HCT116 (cell line): ENCODE data around the gene RPTOR. TPM values are rescaled to one million over a fixed set of nuclear protein-coding genes. Genes with fewer than 3 reads are reported as not detected.

ENCODE experiments used
- ATAC-seq: fragments of 200-7000 bp; cut with Tn5 transposase; 2 replicates; pipeline ENCODE4 v1.9.1; 2020; ENCODE audit warnings: mild to moderate bottlenecking, moderate library complexity
- BruUV-seq: library from RNA; stranded (reverse); fragments of 400-500 nt; replicated peaks from 2 replicates; lab custom pipeline; 2021; lab: Mats Ljungman, UMichigan
- CTCF ChIA-PET: fragments of 300-600 bp; sonication (Branson Sonifier 250); formaldehyde crosslinking; loops from one replicate; lab custom pipeline; 2021; ENCODE audit warnings: antibody characterized with exemption; lab: Charles Lee
- POLR2A ChIA-PET: fragments of 300-600, 350-600 bp; sonication (Branson Sonifier 250); formaldehyde crosslinking; loops from one replicate; lab custom pipeline; 2021; ENCODE audit warnings: antibody characterized with exemption; lab: Charles Lee
- RAD21 ChIA-PET, 2 experiments: fragments of 300-600 bp; sonication (Branson Sonifier 250); formaldehyde crosslinking; loops; one replicate each; lab custom pipeline; 2023; ENCODE audit warnings: low total read pairs in 2 of 2; ENCODE audit not compliant: uncharacterized antibody in 2 of 2, unreplicated experiment in 2 of 2, low non-redundant PET in 1 of 2; lab: Charles Lee
- DNase-seq: peaks from one replicate; pipeline ENCODE4 v3.0.0-alpha.2; 2010; ENCODE audit warnings: low read depth, low spot score
- H2AFZ ChIP-seq: fragments of 200-600 bp; shearing (Covaris generic), sonication (generic); 2 replicates; pipeline ENCODE4 v1.6.1; 2017; ENCODE audit warnings: low read depth, mixed run types, mixed read lengths, antibody characterized with exemption, low read length; ENCODE audit not compliant: poor library complexity, severe bottlenecking
- H3K27ac ChIP-seq: 2 replicates; pipeline ENCODE4 v1.5.1; 2012; ENCODE audit warnings: low read depth, low read length
- H3K27me3 ChIP-seq: fragments of 200-600 bp; sonication (generic); 2 replicates; pipeline ENCODE4 v1.6.1; 2016; ENCODE audit warnings: mixed run types, low read length, mixed read lengths; ENCODE audit not compliant: insufficient read depth
- H3K36me3 ChIP-seq, 2 experiments: fragments of 200-500 bp in 1 of 2; fragments of 200-600 bp in 1 of 2; sonication (Bioruptor generic) in 1 of 2; sonication (generic) in 1 of 2; 2 replicates each; pipeline versions ENCODE4 v1.5.1 to v1.6.1; 2014 to 2016; ENCODE audit warnings: low read length in 2 of 2, inconsistent platforms in 1 of 2, mixed read lengths in 1 of 2, mixed run types in 1 of 2; ENCODE audit not compliant: insufficient read depth in 2 of 2, control insufficient read depth in 1 of 2
- H3K4me1 ChIP-seq, 2 experiments: fragments of 200-600 bp in 1 of 2; sonication (generic) in 1 of 2; 2 replicates each; pipeline versions ENCODE4 v1.5.1 to v1.6.1; 2012 to 2017; ENCODE audit warnings: low read length in 2 of 2, inconsistent platforms in 1 of 2, mild to moderate bottlenecking in 1 of 2, mixed read lengths in 1 of 2, mixed run types in 1 of 2, moderate library complexity in 1 of 2; ENCODE audit not compliant: insufficient read depth in 2 of 2, control insufficient read depth in 1 of 2
- H3K4me2 ChIP-seq: fragments of 200-600 bp; sonication (generic); 2 replicates; pipeline ENCODE4 v1.6.1; 2017; ENCODE audit warnings: mixed run types, low read length, mixed read lengths
- H3K4me3 ChIP-seq, 2 experiments: fragments of 200-600 bp in 1 of 2; sonication (generic) in 1 of 2; replicated peaks in 1 of 2; 2 replicates each; pipeline ENCODE4 v1.5.1; 2011 to 2016; ENCODE audit warnings: low read length in 2 of 2, control low read depth in 1 of 2, low read depth in 1 of 2, mild to moderate bottlenecking in 1 of 2, mixed read lengths in 1 of 2, mixed run types in 1 of 2
- H3K79me2 ChIP-seq: fragments of 200-600 bp; sonication (generic); 2 replicates; pipeline ENCODE4 v1.6.1; 2017; ENCODE audit warnings: mild to moderate bottlenecking, mixed run types, low read length, moderate library complexity, mixed read lengths; ENCODE audit not compliant: insufficient read depth
- H3K9ac ChIP-seq: fragments of 200-600 bp; sonication (generic); 2 replicates; pipeline ENCODE4 v1.6.1; 2016; ENCODE audit warnings: low read length, mixed read lengths
- H3K9me2 ChIP-seq: fragments of 200-600 bp; sonication (generic), shearing (Covaris generic); 2 replicates; pipeline ENCODE4 v1.6.1; 2017; ENCODE audit warnings: mixed run types, mild to moderate bottlenecking, moderate library complexity; ENCODE audit not compliant: insufficient read depth
- H3K9me3 ChIP-seq, 2 experiments: fragments of 200-500 bp in 1 of 2; fragments of 200-600 bp in 1 of 2; sonication (Bioruptor generic) in 1 of 2; sonication (generic) in 1 of 2; 2 replicates each; pipeline ENCODE4 v1.6.1; 2014 to 2017; ENCODE audit warnings: low read length in 2 of 2, mixed read lengths in 2 of 2, inconsistent platforms in 1 of 2, low read depth in 1 of 2, mild to moderate bottlenecking in 1 of 2, mixed run types in 1 of 2, moderate library complexity in 1 of 2; ENCODE audit not compliant: control insufficient read depth in 1 of 2, insufficient read depth in 1 of 2
- H4K20me1 ChIP-seq: fragments of 200-600 bp; sonication (generic), shearing (Covaris generic); 2 replicates; pipeline ENCODE4 v1.6.1; 2017; ENCODE audit warnings: mixed run types, mild to moderate bottlenecking, moderate library complexity; ENCODE audit not compliant: insufficient read depth
- CBX3 ChIP-seq: IDR thresholded peaks from 2 replicates; pipeline ENCODE4 v1.6.1; 2012; ENCODE audit warnings: low read depth
- EGR1 ChIP-seq: IDR thresholded peaks from 2 replicates; pipeline ENCODE4 v1.6.1; 2012; ENCODE audit warnings: low read depth
- ELF1 ChIP-seq: IDR thresholded peaks from 2 replicates; pipeline ENCODE4 v1.6.1; 2012; ENCODE audit warnings: low read depth, borderline replicate concordance
- EZH2phosphoT487 ChIP-seq: fragments of 200-600 bp; IDR thresholded peaks from 2 replicates; pipeline ENCODE4 v1.6.1; 2018; ENCODE audit warnings: antibody characterized with exemption, borderline replicate concordance
- POLR2A ChIP-seq: IDR thresholded peaks from 2 replicates; pipeline ENCODE4 v1.7.0; 2011; ENCODE audit warnings: borderline replicate concordance; ENCODE audit not compliant: insufficient read depth, insufficient read length; ENCODE audit errors: extremely low read depth
- POLR2AphosphoS5 ChIP-seq: IDR thresholded peaks from 2 replicates; pipeline ENCODE4 v1.6.1; 2011; ENCODE audit warnings: mild to moderate bottlenecking, low read depth, low read length, moderate library complexity
- SP1 ChIP-seq: IDR thresholded peaks from 2 replicates; pipeline ENCODE4 v1.6.1; 2012; ENCODE audit warnings: low read depth
- ZFX ChIP-seq: fragments of 450-650 bp; IDR thresholded peaks from 2 replicates; pipeline ENCODE4 v1.6.1; 2017
- intact Hi-C: fragments of 100-400 bp; cut with micrococcal nuclease; formaldehyde crosslinking; loops from 2 replicates; pipeline ENCODE4 v1.10.0; 2022
- total RNA-seq: library from RNA; stranded (reverse); gene quantifications from one replicate; pipeline ENCODE4 v1.2.1, GENCODE V29; 2021; ENCODE audit not compliant: unreplicated experiment
- TF ChIP-seq, protein P1 (sequence below): IDR thresholded peaks from 2 replicates; pipeline ENCODE4 v1.6.1; 2012
- TF ChIP-seq, protein P2 (sequence below): IDR thresholded peaks from 2 replicates; pipeline ENCODE4 v1.6.1; 2012
- TF ChIP-seq, protein P3 (sequence below), 3 experiments: fragments of 200-600 bp in 1 of 3; sonication (generic) in 1 of 3; IDR thresholded peaks in 2 of 3; conservative IDR thresholded peaks in 1 of 3; 2 replicates each; pipeline ENCODE4 v1.5.1; 2012 to 2017; ENCODE audit warnings: low read depth in 2 of 3, low read length in 2 of 3, antibody characterized with exemption in 1 of 3, borderline replicate concordance in 1 of 3, control low read depth in 1 of 3, mild to moderate bottlenecking in 1 of 3, mixed read lengths in 1 of 3, mixed run types in 1 of 3, moderate library complexity in 1 of 3; ENCODE audit not compliant: insufficient read depth in 1 of 3

Gene RPTOR
- total RNA-seq, 1 experiment from 2014 or later, result 69.5 TPM

DNA sequence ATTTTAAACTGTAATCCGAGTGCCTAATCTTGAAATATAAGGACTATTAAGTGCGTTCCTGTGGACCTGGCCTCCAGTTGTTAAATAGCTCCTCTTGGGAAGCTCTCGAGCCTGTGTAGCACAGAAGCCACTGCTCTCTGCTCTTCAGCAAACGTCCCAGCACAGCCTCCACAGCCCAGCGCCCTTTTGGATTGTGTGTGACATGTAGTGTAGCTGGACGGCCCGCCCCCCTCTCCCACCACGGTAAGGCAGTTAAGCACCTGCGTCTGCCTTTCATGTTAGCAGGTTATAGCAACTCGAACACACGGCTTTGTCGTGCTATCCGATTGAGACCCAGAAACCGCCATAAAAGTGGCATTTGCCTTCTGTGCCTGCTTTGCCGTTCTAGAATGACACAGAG, 367.8 kb downstream of the RPTOR start:
- no peak overlapping the region for H3K9ac ChIP-seq
- no peak for DNase-seq
- no peak overlapping the region for H3K4me3 ChIP-seq
- no peaks in the 10 kb centered on the region for H4K20me1 ChIP-seq
- CTCF ChIA-PET, result no interaction called here
- no TSS peak for BruUV-seq
- no peaks in the 10 kb centered on the region for H3K9me2 ChIP-seq
- no peaks in the 10 kb centered on the region for H3K27me3 ChIP-seq
- no peak overlapping the region for H3K4me2 ChIP-seq
- TF ChIP-seq ELF1 (no peak), SP1 (no peak), POLR2A (no peak)
- TF ChIP-seq, all 23 proteins: peak for 0
- no peaks in the 10 kb centered on the region for H3K79me2 ChIP-seq
- POLR2A ChIA-PET, result no interaction called here
- no peaks in the 10 kb centered on the region for H3K4me1 ChIP-seq
- RAD21 ChIA-PET, result no interaction called here
- H3K36me3 ChIP-seq, result peaks cover 7 to 26% of the 10 kb centered on the region in 2 experiments; a peak in 2 of 4 replicates
- intact Hi-C loops, result loop anchor here (5.0 kb wide), 1 partner anchor 335 kb away; no protein-coding TSS in a partner anchor
- H3K9me3 ChIP-seq, result peaks cover 21 to 22% of the 10 kb centered on the region in 2 experiments; a peak in 3 of 4 replicates
- H3K27ac ChIP-seq, result no peak overlapping the region
- no peak overlapping the region for H2AFZ ChIP-seq
- no peak for ATAC-seq

DNA sequence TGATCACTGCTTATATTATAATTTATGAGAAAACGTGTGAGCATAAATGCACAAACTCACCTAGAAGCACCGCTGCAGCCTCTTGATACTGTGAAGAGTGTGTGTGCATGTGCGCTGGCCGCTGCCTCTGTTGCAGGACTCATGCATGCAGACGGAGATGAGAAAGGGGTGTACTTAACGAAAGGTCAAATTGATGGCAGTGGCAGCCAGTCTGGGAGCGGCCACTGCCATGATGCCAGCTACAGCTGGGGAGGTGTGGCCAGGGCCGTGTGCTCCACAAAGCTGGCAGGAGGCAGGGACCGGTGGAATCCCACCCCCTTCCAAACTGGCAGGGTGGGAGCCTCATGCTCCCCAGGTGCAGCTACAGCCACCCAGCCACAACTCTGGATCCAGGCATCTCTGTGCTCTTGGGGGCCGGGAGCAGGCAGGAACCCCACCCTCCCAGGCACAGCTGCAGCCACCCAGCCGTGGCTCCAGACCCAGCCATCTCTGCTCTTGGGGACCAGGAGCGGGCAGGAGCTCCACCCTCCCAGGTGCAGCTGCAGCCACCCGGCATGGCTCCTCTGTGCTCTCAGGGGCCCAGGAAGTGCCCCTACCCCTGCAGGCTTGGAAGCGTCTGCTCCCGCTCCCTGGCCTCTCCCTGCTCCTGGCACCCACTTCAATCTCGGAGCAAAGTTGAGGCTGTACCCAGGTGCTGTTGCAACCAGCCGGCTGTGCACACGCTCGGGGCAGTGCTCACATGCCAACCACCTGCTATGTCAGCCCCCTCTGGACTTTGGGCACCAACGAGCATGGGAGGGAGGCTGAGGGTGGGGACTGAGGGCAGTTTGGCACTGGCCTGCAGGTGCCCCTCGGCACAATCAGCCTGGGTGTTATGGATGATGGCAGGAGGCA, 369.5 kb downstream of the RPTOR start:
- no peak for DNase-seq
- Histone ChIP-seq H3K4me2 (no peak overlapping the region), H3K27ac (no peak overlapping the region), H3K9me2 (no peaks in the 10 kb centered on the region), H2AFZ (no peak overlapping the region), H3K9me3 (peaks cover 21 to 22% of the 10 kb centered on the region in 2 experiments; a peak in 3 of 4 replicates), H3K4me1 (no peaks in the 10 kb centered on the region), H3K27me3 (no peaks in the 10 kb centered on the region), H4K20me1 (no peaks in the 10 kb centered on the region), H3K9ac (no peak overlapping the region), H3K36me3 (peaks cover 8 to 26% of the 10 kb centered on the region in 2 experiments; a peak in 2 of 4 replicates), H3K79me2 (no peaks in the 10 kb centered on the region), H3K4me3 (no peak overlapping the region)
- ChIA-PET CTCF (no interaction called here), RAD21 (no interaction called here), POLR2A (no interaction called here)
- intact Hi-C loops, result loop anchor here (5.0 kb wide), 1 partner anchor 337 kb away; no protein-coding TSS in a partner anchor
- no peak for TF ChIP-seq CBX3
- TF ChIP-seq POLR2AphosphoS5, result no peak
- no peak for TF ChIP-seq EZH2phosphoT487
- TF ChIP-seq ZFX, result no peak
- TF ChIP-seq EGR1, result no peak
- TF ChIP-seq, protein P1, sequence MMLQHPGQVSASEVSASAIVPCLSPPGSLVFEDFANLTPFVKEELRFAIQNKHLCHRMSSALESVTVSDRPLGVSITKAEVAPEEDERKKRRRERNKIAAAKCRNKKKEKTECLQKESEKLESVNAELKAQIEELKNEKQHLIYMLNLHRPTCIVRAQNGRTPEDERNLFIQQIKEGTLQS, result no peak
- TF ChIP-seq, protein P2, sequence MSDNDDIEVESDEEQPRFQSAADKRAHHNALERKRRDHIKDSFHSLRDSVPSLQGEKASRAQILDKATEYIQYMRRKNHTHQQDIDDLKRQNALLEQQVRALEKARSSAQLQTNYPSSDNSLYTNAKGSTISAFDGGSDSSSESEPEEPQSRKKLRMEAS, result no peak
- TF ChIP-seq, protein P3, sequence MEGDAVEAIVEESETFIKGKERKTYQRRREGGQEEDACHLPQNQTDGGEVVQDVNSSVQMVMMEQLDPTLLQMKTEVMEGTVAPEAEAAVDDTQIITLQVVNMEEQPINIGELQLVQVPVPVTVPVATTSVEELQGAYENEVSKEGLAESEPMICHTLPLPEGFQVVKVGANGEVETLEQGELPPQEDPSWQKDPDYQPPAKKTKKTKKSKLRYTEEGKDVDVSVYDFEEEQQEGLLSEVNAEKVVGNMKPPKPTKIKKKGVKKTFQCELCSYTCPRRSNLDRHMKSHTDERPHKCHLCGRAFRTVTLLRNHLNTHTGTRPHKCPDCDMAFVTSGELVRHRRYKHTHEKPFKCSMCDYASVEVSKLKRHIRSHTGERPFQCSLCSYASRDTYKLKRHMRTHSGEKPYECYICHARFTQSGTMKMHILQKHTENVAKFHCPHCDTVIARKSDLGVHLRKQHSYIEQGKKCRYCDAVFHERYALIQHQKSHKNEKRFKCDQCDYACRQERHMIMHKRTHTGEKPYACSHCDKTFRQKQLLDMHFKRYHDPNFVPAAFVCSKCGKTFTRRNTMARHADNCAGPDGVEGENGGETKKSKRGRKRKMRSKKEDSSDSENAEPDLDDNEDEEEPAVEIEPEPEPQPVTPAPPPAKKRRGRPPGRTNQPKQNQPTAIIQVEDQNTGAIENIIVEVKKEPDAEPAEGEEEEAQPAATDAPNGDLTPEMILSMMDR (IDR thresholded peaks at IDR 0.05 in 2 of 3, conservative IDR thresholded peaks at IDR 0.05 in 1 of 3; ENCODE audit: borderline replicate concordance in 1 of 3, insufficient read depth in 1 of 3, low read depth in 2 of 3, low read length in 2 of 3), result no peak
- BruUV-seq, result no TSS peak
- ATAC-seq, result no peak
